GM19455 (cell line): Measurements from ENCODE around the gene IQSEC1.

Source experiments
- ATAC-seq: cut with Tn5 transposase; IDR thresholded peaks from one replicate; pipeline ENCODE4 v1.9.1; 2021; ENCODE audit not compliant: unreplicated experiment

IQSEC1 gene

GRCh38 chr3:13068269-13069010 lies 4.8 kb downstream of the IQSEC1 start:
- ATAC-seq = no peak

DNA sequence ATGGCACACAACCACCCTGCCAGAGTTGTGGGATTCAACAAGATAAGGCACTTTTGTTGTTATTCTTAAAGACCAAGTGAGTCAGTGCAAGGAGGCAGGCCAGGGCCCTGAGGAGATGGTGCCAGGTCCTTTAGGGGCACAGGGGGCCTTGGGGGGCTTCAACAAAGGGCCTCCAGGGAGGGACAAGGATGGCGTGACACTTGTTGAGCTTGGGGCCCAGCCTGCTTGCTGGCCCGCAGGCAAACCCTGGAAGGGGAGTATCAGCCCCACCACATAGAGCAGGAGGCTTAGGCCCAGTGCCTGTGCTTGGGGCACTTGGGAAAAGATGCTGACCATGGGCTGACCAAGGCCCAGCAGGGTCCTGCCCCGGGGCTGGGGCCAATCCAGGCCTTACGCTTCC lies 5.5 kb downstream of the IQSEC1 start:
- no peak for ATAC-seq

DNA sequence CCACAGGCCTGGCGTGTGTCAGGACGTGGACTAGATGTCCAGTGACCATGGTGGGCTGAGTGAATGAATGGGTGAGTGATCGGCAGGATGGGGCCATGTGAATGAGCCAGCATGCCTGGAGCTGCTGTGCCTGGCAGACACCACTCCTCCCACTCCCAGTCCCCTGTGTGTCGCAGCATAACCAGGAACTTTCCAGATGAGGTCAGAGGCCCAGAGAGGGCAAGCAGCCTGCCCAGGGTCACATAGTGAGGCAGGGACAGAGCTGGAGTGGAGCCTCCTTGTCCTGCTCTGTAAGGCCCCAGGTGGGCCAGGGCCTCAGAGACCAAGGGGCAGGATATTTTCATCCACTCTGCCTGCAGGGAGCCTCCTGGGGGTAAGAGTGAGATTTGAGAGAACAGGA lies 6.4 kb downstream of the IQSEC1 start:
- ATAC-seq = no peak

- ATAC-seq = no peak
Measured at GRCh38 chr3:13066236-13066635, 7.0 kb downstream of the IQSEC1 start.

- ATAC-seq = no peak
Measured at GRCh38 chr3:13065727-13066126, 7.5 kb downstream of the IQSEC1 start.

- no peak for ATAC-seq
Measured at GRCh38 chr3:13064964-13065363, 8.3 kb downstream of the IQSEC1 start.

GRCh38 chr3:13064159-13064868 lies 8.9 kb downstream of the IQSEC1 start:
- no peak for ATAC-seq

- ATAC-seq = no peak
Measured at GRCh38 chr3:13063225-13063624, 10.0 kb downstream of the IQSEC1 start.

DNA sequence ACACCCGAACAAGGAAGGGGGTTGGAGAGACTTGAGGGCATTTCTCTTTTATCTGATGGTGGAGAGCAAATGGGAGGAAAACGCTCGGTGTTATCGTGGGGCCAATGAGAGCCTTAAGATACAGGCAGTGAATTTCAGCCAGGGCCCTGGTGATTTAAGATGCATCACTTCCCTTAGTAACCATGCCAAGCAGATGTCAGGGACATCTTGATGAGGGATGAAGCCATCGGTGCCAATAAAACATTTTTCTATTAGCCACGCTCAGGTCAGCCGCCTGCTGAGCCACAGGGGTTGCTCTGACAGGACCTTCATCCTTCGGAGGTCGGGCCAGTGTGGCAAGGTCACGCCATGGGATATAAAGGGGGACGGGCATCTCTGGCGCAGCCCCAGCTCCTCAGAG lies 10.6 kb downstream of the IQSEC1 start:
- ATAC-seq = no peak

DNA sequence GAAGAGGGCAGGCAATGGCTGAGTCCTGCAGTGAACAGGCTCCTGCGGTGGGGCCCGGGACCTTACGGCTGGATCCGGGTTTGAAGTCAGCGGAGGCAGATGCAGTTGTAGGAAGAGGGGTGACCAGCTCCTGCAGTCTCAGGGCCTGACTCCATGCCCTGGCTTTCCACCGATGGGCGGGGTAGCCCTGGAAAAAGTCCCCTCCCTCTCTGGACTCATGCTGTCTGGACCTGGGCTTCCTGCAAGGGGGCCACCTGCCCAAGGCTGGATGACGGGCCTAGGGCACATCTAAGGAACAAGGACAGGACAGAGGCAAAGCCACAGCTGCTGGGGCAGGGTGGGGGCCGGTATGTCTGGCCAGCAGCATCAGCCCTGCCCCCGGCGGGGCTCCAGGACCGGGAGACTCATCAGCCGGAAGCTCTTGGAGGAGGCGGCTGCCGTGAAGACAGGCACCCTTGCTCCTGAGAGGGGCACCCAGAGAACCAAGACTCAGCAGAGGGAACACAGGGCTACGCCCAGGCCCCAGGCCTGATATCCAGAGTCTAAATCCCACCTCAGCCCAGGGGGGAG lies 12.8 kb downstream of the IQSEC1 start:
- no peak for ATAC-seq

DNA sequence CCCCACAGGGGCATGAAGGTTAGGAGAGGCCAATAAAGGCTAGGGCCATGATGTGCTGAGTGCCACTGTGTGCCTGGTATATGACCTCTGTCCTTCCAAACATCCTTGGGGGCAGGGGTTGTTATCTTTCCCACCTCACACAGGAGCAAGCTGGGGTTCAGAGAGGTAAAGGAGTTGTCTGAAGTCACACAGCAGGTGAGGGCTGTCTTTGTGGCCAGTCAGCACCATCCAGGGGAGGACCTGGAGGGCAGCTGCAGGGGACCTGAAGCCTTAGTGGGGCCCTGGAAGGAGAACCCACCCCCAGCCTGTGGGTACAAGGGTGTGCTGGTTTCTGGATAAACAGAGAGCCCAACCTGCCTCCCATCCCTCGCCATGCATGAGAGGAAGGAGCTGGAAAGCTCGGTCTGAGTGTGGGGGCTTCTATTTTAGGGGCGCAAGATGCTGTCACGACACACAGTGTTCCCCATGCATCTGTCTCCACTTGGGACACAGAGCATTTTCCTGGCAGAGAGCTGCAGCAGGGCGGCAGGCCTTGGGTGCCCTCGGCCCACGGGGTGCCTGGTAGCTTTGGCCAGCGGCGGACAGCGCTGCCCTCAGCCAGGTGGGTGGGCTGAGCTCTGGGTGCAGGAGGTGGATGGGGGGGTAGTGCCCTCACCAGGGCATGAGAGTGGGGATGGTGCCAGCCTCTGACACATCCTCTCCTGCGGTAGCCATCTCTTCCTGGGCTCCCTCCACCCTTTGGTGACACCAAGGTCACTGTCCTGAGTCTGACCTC lies 14.7 kb downstream of the IQSEC1 start:
- ATAC-seq = no peak

GRCh38 chr3:13057282-13058040 lies 15.8 kb downstream of the IQSEC1 start:
- ATAC-seq = no peak

DNA sequence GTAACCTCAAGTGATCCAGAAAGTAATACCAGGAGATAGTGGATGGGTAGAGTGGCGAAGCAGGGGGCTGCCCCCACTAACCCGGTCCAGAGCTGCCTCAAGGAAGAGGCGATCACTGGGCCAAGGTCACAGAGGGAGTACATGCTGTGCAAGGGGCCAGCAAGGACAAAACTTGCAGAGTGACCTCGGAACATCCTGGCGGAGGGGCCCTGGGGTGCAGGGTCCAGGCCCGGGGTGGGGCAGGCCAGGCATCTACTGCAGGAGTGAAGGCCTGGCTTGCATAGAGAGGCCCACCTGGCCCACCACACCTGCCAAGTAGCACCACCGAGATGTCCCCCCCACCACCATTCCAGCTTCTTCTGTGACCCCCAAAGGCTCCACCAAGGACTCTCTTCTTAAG lies 17.6 kb downstream of the IQSEC1 start:
- ATAC-seq = no peak

- no peak for ATAC-seq
Measured at GRCh38 chr3:13054341-13055285, 18.6 kb downstream of the IQSEC1 start.

GRCh38 chr3:13053893-13054292 lies 19.3 kb downstream of the IQSEC1 start:
- ATAC-seq = no peak

DNA sequence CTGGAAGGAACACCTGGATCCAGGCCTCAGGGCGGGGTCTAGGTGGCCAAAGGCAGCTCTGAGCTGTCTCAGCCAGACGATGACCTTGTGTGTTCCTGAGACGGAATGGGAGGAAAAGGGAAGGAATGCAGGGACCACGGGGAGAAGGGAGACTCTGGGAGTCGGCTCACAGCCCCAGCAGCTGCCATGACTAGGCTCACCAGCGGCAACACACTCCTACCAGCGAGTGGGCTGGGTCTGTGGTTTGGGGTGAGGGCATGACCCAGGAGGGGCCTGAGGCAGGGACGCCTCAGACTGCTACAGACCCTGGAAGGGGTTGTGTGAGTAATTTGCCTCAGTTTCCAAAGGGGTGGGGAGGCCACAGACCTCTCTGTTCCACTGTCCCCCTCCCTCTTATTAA lies 19.8 kb downstream of the IQSEC1 start:
- ATAC-seq = no peak

GRCh38 chr3:13052191-13052820 lies 20.9 kb downstream of the IQSEC1 start:
- no peak for ATAC-seq

- no peak for ATAC-seq
Measured at GRCh38 chr3:13051581-13051980, 21.6 kb downstream of the IQSEC1 start.

DNA sequence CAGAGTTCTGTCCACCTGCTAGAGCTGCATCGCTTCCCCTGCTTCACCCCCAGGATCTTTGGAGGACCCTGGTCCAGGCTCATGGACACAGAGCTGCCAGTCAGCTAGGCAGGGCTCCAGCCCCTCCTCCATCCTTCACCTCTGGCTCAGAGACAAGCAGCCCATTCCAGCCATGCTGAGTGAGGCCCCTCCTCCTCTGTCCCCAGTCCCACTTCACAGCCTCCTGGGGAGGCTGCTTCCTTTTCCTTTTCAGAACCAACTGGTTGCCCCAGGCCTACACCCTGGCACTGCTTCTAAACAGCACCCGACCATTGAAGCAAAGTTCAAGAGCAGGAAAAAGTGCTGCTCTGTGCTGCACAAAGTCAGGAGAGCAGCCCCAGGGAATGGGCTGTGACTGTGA lies 22.2 kb downstream of the IQSEC1 start:
- no peak for ATAC-seq
